ENCODE data around the gene MMP1. TPM values are rescaled to one million over a fixed set of nuclear protein-coding genes. Genes with fewer than 3 reads are reported as not detected.

The MMP1 gene
- total and polyA plus RNA-seq, 2 of the 4 experiments (the other 2 are of a cell fraction) = 166 to 245 TPM

DNA sequence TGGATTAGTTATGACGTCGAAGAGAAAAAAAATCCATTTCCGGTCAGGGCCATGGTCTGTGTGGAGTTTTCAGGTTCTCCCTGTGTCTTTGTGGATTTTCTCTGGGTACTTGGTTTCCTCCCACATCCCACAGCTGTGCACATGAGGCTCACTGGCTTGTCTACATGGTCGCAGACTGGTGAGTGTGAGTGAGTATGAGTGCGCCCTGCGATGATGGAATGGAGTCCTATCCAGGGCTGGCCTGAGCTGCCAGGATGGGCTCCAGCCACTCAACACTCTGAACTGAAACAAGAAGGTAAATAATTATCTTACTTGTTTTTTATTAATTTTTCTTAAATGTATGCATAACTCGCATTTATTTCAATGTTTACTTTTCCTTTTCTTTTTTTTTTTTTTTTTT lies 34.7 kb upstream of the MMP1 start:
- Histone ChIP-seq H3K27ac (ENCODE audit: insufficient read depth, low read length) (no peak overlapping the region), H3K18ac (ENCODE audit: low read depth, low read length) (no peak overlapping the region), H3K9me3 (ENCODE audit: control insufficient read depth, insufficient read depth, low read length) (no peaks in the 10 kb centered on the region), H3K79me1 (ENCODE audit: low read depth in 1 of 2, low read length in 2 of 2) (no peaks in the 10 kb centered on the region), H4K8ac (ENCODE audit: low read depth in 2 of 2, low read length in 2 of 2) (no peak overlapping the region), H3K4me2 (ENCODE audit: low read depth, low read length) (no peak overlapping the region), H3K9ac (ENCODE audit: low read depth, low read length) (no peak overlapping the region), H2BK20ac (ENCODE audit: low read depth, low read length) (no peak overlapping the region), H3K27me3 (ENCODE audit: control insufficient read depth, insufficient read depth, low read length) (no peaks in the 10 kb centered on the region; the same call in 1 of the 2 replicates), H3K4me1 (ENCODE audit: control insufficient read depth, insufficient read depth, low read length) (no peaks in the 10 kb centered on the region; the same call in 1 of the 2 replicates), H3K4me3 (ENCODE audit: insufficient read depth, low read depth, low read length) (no peak overlapping the region), H2AK9ac (replicated peaks; ENCODE audit: low read depth, low read length, poor library complexity) (no peak overlapping the region), H3K14ac (replicated peaks; ENCODE audit: low read depth, low read length) (no peak overlapping the region), H3K36me3 (ENCODE audit: control insufficient read depth, insufficient read depth, low read length) (no peaks in the 10 kb centered on the region), H4K20me1 (ENCODE audit: insufficient read depth, low read length) (no peaks in the 10 kb centered on the region), H2BK5ac (ENCODE audit: low read depth, low read length, poor library complexity, severe bottlenecking) (no peak overlapping the region), H3K56ac (ENCODE audit: extremely low read depth, insufficient read depth, low read length) (no peak overlapping the region), H2BK120ac (ENCODE audit: low read depth, low read length) (no peak overlapping the region), H2AFZ (replicated peaks; ENCODE audit: low read length, poor library complexity) (no peak overlapping the region), H3K9me1 (ENCODE audit: insufficient read depth, low read length) (0 out of 2 replicates have a peak, but pooled peaks cover 2% of the 10 kb centered on the region), H4K5ac (ENCODE audit: low read depth, low read length) (no peak overlapping the region), H2AK5ac (ENCODE audit: low read depth, low read length) (no peak overlapping the region), H4K91ac (ENCODE audit: insufficient read depth, low read depth, low read length) (no peak overlapping the region), H3K4ac (ENCODE audit: low read depth, low read length) (no peak overlapping the region), H3K23ac (ENCODE audit: low read depth, low read length) (no peak overlapping the region), H2BK15ac (ENCODE audit: low read depth, low read length) (no peak overlapping the region)
- ChIA-PET CTCF (no interaction called here), POLR2A (ENCODE audit: unreplicated experiment) (no interaction called here)
- BruUV-seq (replicated peaks) = no TSS peak
- WGBS, 2 experiments (ENCODE audit: extremely low coverage in 2 of 2, insufficient read length in 1 of 2) = no CpG with 5 or more reads among the region's 7 CpGs
- dilution Hi-C loops (cut with HindIII; ENCODE audit: low sequenced_read_pairs, unreplicated experiment) (no loop called here), in situ Hi-C loops (cut with MboI; ENCODE audit: low sequenced_read_pairs) (no loop called here), intact Hi-C loops (cut with micrococcal nuclease) (no loop called here)
- DNase-seq (no peak), ATAC-seq (ENCODE audit: low read depth) (no peak)
- no peak for TF ChIP-seq POLR2A (IDR thresholded peaks at IDR 0.05; ENCODE audit: low read depth, low read length)
- TF ChIP-seq CHD1 (IDR thresholded peaks at IDR 0.05; ENCODE audit: low read depth, low read length) = no peak
- TF ChIP-seq, protein P1, sequence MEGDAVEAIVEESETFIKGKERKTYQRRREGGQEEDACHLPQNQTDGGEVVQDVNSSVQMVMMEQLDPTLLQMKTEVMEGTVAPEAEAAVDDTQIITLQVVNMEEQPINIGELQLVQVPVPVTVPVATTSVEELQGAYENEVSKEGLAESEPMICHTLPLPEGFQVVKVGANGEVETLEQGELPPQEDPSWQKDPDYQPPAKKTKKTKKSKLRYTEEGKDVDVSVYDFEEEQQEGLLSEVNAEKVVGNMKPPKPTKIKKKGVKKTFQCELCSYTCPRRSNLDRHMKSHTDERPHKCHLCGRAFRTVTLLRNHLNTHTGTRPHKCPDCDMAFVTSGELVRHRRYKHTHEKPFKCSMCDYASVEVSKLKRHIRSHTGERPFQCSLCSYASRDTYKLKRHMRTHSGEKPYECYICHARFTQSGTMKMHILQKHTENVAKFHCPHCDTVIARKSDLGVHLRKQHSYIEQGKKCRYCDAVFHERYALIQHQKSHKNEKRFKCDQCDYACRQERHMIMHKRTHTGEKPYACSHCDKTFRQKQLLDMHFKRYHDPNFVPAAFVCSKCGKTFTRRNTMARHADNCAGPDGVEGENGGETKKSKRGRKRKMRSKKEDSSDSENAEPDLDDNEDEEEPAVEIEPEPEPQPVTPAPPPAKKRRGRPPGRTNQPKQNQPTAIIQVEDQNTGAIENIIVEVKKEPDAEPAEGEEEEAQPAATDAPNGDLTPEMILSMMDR (conservative IDR thresholded peaks at IDR 0.05; ENCODE audit: low read depth, low read length) = no peak
- no peak for TF ChIP-seq MXI1 (IDR thresholded peaks at IDR 0.05; ENCODE audit: borderline replicate concordance, low read depth, low read length)
- no peak for TF ChIP-seq RCOR1 (IDR thresholded peaks at IDR 0.05; ENCODE audit: insufficient replicate concordance, low read length)
- TF ChIP-seq MAFK (IDR thresholded peaks at IDR 0.05; ENCODE audit: low read depth, low read length) = no peak
- TF ChIP-seq, protein P2, sequence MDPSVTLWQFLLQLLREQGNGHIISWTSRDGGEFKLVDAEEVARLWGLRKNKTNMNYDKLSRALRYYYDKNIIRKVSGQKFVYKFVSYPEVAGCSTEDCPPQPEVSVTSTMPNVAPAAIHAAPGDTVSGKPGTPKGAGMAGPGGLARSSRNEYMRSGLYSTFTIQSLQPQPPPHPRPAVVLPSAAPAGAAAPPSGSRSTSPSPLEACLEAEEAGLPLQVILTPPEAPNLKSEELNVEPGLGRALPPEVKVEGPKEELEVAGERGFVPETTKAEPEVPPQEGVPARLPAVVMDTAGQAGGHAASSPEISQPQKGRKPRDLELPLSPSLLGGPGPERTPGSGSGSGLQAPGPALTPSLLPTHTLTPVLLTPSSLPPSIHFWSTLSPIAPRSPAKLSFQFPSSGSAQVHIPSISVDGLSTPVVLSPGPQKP (IDR thresholded peaks at IDR 0.05; ENCODE audit: borderline replicate concordance, low read depth, low read length) = no peak
- no peak for TF ChIP-seq MAZ (IDR thresholded peaks at IDR 0.05; ENCODE audit: borderline replicate concordance, low read depth, low read length)
- TF ChIP-seq FOS (IDR thresholded peaks at IDR 0.05; ENCODE audit: low read depth, low read length) = no peak
- TF ChIP-seq USF2 (IDR thresholded peaks at IDR 0.05; ENCODE audit: low read depth, low read length) = no peak
- no peak for TF ChIP-seq RFX5 (IDR thresholded peaks at IDR 0.05; ENCODE audit: low read depth, low read length)
- TF ChIP-seq SMC3 (IDR thresholded peaks at IDR 0.05; ENCODE audit: low read depth, low read length) = no peak
- no peak for TF ChIP-seq CEBPB (IDR thresholded peaks at IDR 0.05; ENCODE audit: low read depth, low read length)
- TF ChIP-seq BHLHE40 (IDR thresholded peaks at IDR 0.05; ENCODE audit: low read depth, low read length) = no peak
- no peak for TF ChIP-seq RAD21 (IDR thresholded peaks at IDR 0.05; ENCODE audit: low read length)
- no peak for TF ChIP-seq NFE2L2 (IDR thresholded peaks at IDR 0.05; ENCODE audit: low read depth, low read length)

Data from IMR-90 (cell line).